GM23248 (cell line): ENCODE data around the gene LTK.

Experiments
- EZH2 ChIP-seq: fragments of 200-600 bp; sonication (generic); IDR thresholded peaks from 2 replicates; pipeline ENCODE4 v1.6.1; 2018; ENCODE audit warnings: antibody characterized with exemption, mild to moderate bottlenecking; ENCODE audit not compliant: insufficient read depth, poor library complexity, severe bottlenecking
- EZH2phosphoT487 ChIP-seq: fragments of 200-600 bp; sonication (generic); IDR thresholded peaks from 2 replicates; pipeline ENCODE4 v1.6.1; 2018; ENCODE audit warnings: antibody characterized with exemption, moderate library complexity, mild to moderate bottlenecking, low read depth; ENCODE audit not compliant: insufficient read depth

DNA sequence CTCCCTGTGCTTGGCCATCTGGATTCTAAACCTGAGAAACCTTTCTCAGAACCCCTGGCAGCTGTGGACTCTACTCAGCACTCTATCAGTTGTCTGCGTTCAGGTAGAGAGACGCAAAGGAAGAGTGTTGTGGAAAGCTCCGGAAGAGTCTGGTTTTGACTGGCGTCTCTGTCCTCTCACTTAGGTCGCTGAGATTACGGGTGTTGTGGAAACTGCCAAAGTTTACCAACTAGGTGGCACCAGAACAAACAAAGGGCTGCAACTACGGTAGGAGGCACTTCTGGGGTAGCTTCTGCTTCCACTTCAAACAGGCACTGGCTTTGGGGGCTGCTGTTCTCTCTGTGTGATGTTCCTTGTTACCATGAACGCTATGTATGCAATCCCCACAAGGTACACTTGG is 39.2 kb downstream of the LTK start:
- TF ChIP-seq EZH2 (no peak), EZH2phosphoT487 (no peak)
